HG03520 (cell line): Measurements from ENCODE around the gene DRC1.

Source experiments
- ATAC-seq: cut with Tn5 transposase; IDR thresholded peaks from one replicate; pipeline ENCODE4 v1.9.1; 2021; ENCODE audit warnings: mild to moderate bottlenecking, moderate library complexity; ENCODE audit not compliant: unreplicated experiment

The DRC1 gene

GRCh38 chr2:26442301-26442700, 40.6 kb downstream of the DRC1 start:
- ATAC-seq, result no peak

- no peak for ATAC-seq
These were observed 41.0 kb downstream of the DRC1 start for GRCh38 chr2:26442707-26443106.

GRCh38 chr2:26444236-26444635, 42.5 kb downstream of the DRC1 start:
- no peak for ATAC-seq

- no peak for ATAC-seq
These were observed 46.9 kb downstream of the DRC1 start for GRCh38 chr2:26448651-26449050.

GRCh38 chr2:26449278-26450030, 47.7 kb downstream of the DRC1 start:
- ATAC-seq, result no peak

GRCh38 chr2:26450031-26450635, 48.4 kb downstream of the DRC1 start:
- no peak for ATAC-seq

GRCh38 chr2:26451700-26452099, 50.0 kb downstream of the DRC1 start:
- no peak for ATAC-seq

- ATAC-seq, result no peak
These were observed 52.0 kb downstream of the DRC1 start for GRCh38 chr2:26453421-26454329.

- ATAC-seq, result no peak
These were observed 52.9 kb downstream of the DRC1 start for GRCh38 chr2:26454561-26455001.

GRCh38 chr2:26455037-26455669, 53.4 kb downstream of the DRC1 start:
- no peak for ATAC-seq

GRCh38 chr2:26455670-26456439, 54.1 kb downstream of the DRC1 start:
- ATAC-seq, result no peak

GRCh38 chr2:26456440-26457250, 54.9 kb downstream of the DRC1 start:
- ATAC-seq, result no peak

GRCh38 chr2:26457251-26457666, 55.5 kb downstream of the DRC1 start:
- no peak for ATAC-seq

GRCh38 chr2:26457695-26458364, 56.1 kb downstream of the DRC1 start:
- no peak for ATAC-seq

GRCh38 chr2:26458365-26459042, 56.8 kb downstream of the DRC1 start:
- ATAC-seq, result no peak

GRCh38 chr2:26459991-26460612, 58.4 kb downstream of the DRC1 start:
- no peak for ATAC-seq

- ATAC-seq, result no peak
These were observed 58.9 kb downstream of the DRC1 start for GRCh38 chr2:26460613-26461031.

- no peak for ATAC-seq
These were observed 59.9 kb downstream of the DRC1 start for GRCh38 chr2:26461601-26462023.
